ENCODE data around the gene R3HDML.

The R3HDML gene

GRCh38 chr20:44367746-44368145 lies 30.9 kb downstream of the R3HDML start:
- no peak for DNase-seq

GRCh38 chr20:44370639-44371218 lies 33.9 kb downstream of the R3HDML start:
- no peak for DNase-seq

- DNase-seq: no peak
Measured at GRCh38 chr20:44382641-44383040, 45.8 kb downstream of the R3HDML start.

GRCh38 chr20:44384423-44385027 lies 47.7 kb downstream of the R3HDML start:
- DNase-seq: peak; percentile 79

- DNase-seq: peak; percentile 64
Measured at GRCh38 chr20:44388466-44389023, 51.7 kb downstream of the R3HDML start.

- no peak for DNase-seq
Measured at GRCh38 chr20:44389871-44390270, 53.0 kb downstream of the R3HDML start.

GRCh38 chr20:44390280-44390679 lies 53.4 kb downstream of the R3HDML start:
- DNase-seq: no peak

- DNase-seq: no peak
Measured at GRCh38 chr20:44392088-44392775, 55.4 kb downstream of the R3HDML start.

- DNase-seq: no peak
Measured at GRCh38 chr20:44392776-44393607, 56.1 kb downstream of the R3HDML start.

GRCh38 chr20:44393608-44394451 lies 57.0 kb downstream of the R3HDML start:
- no peak for DNase-seq

GRCh38 chr20:44394452-44394701 lies 57.5 kb downstream of the R3HDML start:
- no peak for DNase-seq

- DNase-seq: no peak
Measured at GRCh38 chr20:44394702-44395460, 58.0 kb downstream of the R3HDML start.

- DNase-seq: no peak
Measured at GRCh38 chr20:44395461-44396340, 58.9 kb downstream of the R3HDML start.

- no peak for DNase-seq
Measured at GRCh38 chr20:44396369-44397130, 59.7 kb downstream of the R3HDML start.

GRCh38 chr20:44398335-44398734 lies 61.5 kb downstream of the R3HDML start:
- DNase-seq: no peak

- DNase-seq: no peak
Measured at GRCh38 chr20:44399446-44399845, 62.6 kb downstream of the R3HDML start.

- no peak for DNase-seq
Measured at GRCh38 chr20:44400671-44400969, 63.8 kb downstream of the R3HDML start.

Data from CD4-positive, alpha-beta T cell treated with Interleukin-21 for 1 hour (primary cell).